Fibroblast of lung (primary cell): ENCODE measurements around the gene EQTN. TPM values are rescaled to one million over a fixed set of nuclear protein-coding genes. Genes with fewer than 3 reads are reported as not detected.

Experiments
- DNase-seq, 2 donors: peaks; one replicate each; pipeline versions ENCODE4 v3.0.0 to v3.0.0-alpha.2; 2010; ENCODE audit warnings: low read depth in 2 of 2
- H2AFZ ChIP-seq: 2 replicates; pipeline ENCODE4 v1.5.1; 2012; ENCODE audit warnings: low read length, control low read depth, inconsistent platforms
- H3K27ac ChIP-seq: 2 replicates; pipeline ENCODE4 v1.5.1; 2011; ENCODE audit warnings: low read length, control low read depth; ENCODE audit not compliant: insufficient read depth
- H3K27me3 ChIP-seq: 2 replicates; pipeline ENCODE4 v1.5.1; 2011; ENCODE audit warnings: mild to moderate bottlenecking, low read length; ENCODE audit not compliant: control insufficient read depth, insufficient read depth
- H3K36me3 ChIP-seq: 2 replicates; pipeline ENCODE4 v1.5.1; 2011; ENCODE audit warnings: low read length; ENCODE audit not compliant: control insufficient read depth, insufficient read depth
- H3K4me1 ChIP-seq: 2 replicates; pipeline ENCODE4 v1.5.1; 2011; ENCODE audit warnings: low read length; ENCODE audit not compliant: control insufficient read depth, insufficient read depth; ENCODE audit errors: extremely low read depth
- H3K4me2 ChIP-seq: 2 replicates; pipeline ENCODE4 v1.5.1; 2011; ENCODE audit warnings: low read length, control low read depth; ENCODE audit not compliant: insufficient read depth; ENCODE audit errors: extremely low read depth
- H3K4me3 ChIP-seq, 4 experiments: fragments of 200-600 bp in 1 of 4; sonication (generic) in 1 of 4; replicated peaks in 1 of 4; 2 replicates each; pipeline ENCODE4 v1.5.1; 2011 to 2016; ENCODE audit warnings: low read length in 4 of 4, low read depth in 3 of 4, mild to moderate bottlenecking in 3 of 4, control low read depth in 2 of 4, inconsistent platforms in 1 of 4, mixed read lengths in 1 of 4; ENCODE audit not compliant: insufficient read depth in 1 of 4; ENCODE audit errors: control extremely low read depth in 1 of 4
- H3K79me2 ChIP-seq: 2 replicates; pipeline ENCODE4 v1.5.1; 2012; ENCODE audit warnings: mild to moderate bottlenecking, low read length, inconsistent platforms; ENCODE audit not compliant: control insufficient read depth, insufficient read depth
- H3K9ac ChIP-seq: 2 replicates; pipeline ENCODE4 v1.5.1; 2011; ENCODE audit warnings: mild to moderate bottlenecking, low read length, control low read depth; ENCODE audit not compliant: insufficient read depth
- H3K9me3 ChIP-seq: 2 replicates; pipeline ENCODE4 v1.5.1; 2012; ENCODE audit warnings: low read depth, low read length; ENCODE audit not compliant: control insufficient read depth, insufficient read depth
- H4K20me1 ChIP-seq: 2 replicates; pipeline ENCODE4 v1.5.1; 2011; ENCODE audit warnings: low read length; ENCODE audit not compliant: control insufficient read depth, insufficient read depth; ENCODE audit errors: extremely low read depth
- EZH2 ChIP-seq: IDR thresholded peaks from 2 replicates; pipeline ENCODE4 v1.5.1; 2012; ENCODE audit warnings: low read length, control low read depth, mild to moderate bottlenecking; ENCODE audit errors: missing control alignments
- polyA plus RNA-seq, 2 donors: library from polyadenylated mRNA; depleted of rRNA in 1 of 2; stranded (reverse) in 1 of 2; unstranded in 1 of 2; fragments of >200 nt; gene quantifications; 2 replicates each; pipeline ENCODE4 v1.2.1, GENCODE V29; 2011 to 2012; ENCODE audit warnings: missing spikeins in 1 of 2
- total RNA-seq: library from RNA; depleted of rRNA; stranded (reverse); fragments of >200 nt; gene quantifications from 2 replicates; pipeline ENCODE4 v1.2.1, GENCODE V29; 2014
- TF ChIP-seq, protein P1 (sequence below), 2 donors: IDR thresholded peaks in 1 of 2; conservative IDR thresholded peaks in 1 of 2; 1 replicate in 1 of 2; 2 replicates in 1 of 2; pipeline ENCODE4 v1.5.1; 2011 to 2012; ENCODE audit warnings: low read length in 2 of 2, control low read depth in 1 of 2, inconsistent platforms in 1 of 2, low read depth in 1 of 2, mild to moderate bottlenecking in 1 of 2

Gene EQTN
- total and polyA plus RNA-seq, 2 donors (not counting 1 experiment from before 2014, with no cell fraction given), result not detected

- no peak for TF ChIP-seq EZH2
- TF ChIP-seq, protein P1, sequence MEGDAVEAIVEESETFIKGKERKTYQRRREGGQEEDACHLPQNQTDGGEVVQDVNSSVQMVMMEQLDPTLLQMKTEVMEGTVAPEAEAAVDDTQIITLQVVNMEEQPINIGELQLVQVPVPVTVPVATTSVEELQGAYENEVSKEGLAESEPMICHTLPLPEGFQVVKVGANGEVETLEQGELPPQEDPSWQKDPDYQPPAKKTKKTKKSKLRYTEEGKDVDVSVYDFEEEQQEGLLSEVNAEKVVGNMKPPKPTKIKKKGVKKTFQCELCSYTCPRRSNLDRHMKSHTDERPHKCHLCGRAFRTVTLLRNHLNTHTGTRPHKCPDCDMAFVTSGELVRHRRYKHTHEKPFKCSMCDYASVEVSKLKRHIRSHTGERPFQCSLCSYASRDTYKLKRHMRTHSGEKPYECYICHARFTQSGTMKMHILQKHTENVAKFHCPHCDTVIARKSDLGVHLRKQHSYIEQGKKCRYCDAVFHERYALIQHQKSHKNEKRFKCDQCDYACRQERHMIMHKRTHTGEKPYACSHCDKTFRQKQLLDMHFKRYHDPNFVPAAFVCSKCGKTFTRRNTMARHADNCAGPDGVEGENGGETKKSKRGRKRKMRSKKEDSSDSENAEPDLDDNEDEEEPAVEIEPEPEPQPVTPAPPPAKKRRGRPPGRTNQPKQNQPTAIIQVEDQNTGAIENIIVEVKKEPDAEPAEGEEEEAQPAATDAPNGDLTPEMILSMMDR (conservative IDR thresholded peaks at IDR 0.05 in 1 of 2, IDR thresholded peaks at IDR 0.05 in 1 of 2; ENCODE audit: low read depth in 1 of 2, low read length in 2 of 2), result no peak
- Histone ChIP-seq H3K9me3 (no peaks in the 10 kb centered on the region), H3K9ac (no peak overlapping the region), H3K27ac (no peak overlapping the region), H4K20me1 (no peaks in the 10 kb centered on the region), H2AFZ (no peak overlapping the region), H3K4me1 (no peaks in the 10 kb centered on the region), H3K36me3 (no peaks in the 10 kb centered on the region), H3K4me2 (no peak overlapping the region), H3K27me3 (peaks cover 2% of the 10 kb centered on the region), H3K4me3 (no peak overlapping the region), H3K79me2 (no peaks in the 10 kb centered on the region)
- DNase-seq, result no peak
These were observed 39.9 kb upstream of the EQTN start for GRCh38 chr9:27336829-27337228.

GRCh38 chr9:27336126-27336525 is 39.2 kb upstream of the EQTN start:
- no peak for DNase-seq
- H3K79me2 ChIP-seq, result no peaks in the 10 kb centered on the region
- H3K9me3 ChIP-seq, result no peaks in the 10 kb centered on the region
- peaks cover 2% of the 10 kb centered on the region for H3K27me3 ChIP-seq
- no peaks in the 10 kb centered on the region for H3K36me3 ChIP-seq
- H2AFZ ChIP-seq, result no peak overlapping the region
- TF ChIP-seq EZH2, result no peak
- TF ChIP-seq, protein P1 (conservative IDR thresholded peaks at IDR 0.05 in 1 of 2, IDR thresholded peaks at IDR 0.05 in 1 of 2; ENCODE audit: low read depth in 1 of 2, low read length in 2 of 2), result no peak
- H3K4me1 ChIP-seq, result no peaks in the 10 kb centered on the region
- no peaks in the 10 kb centered on the region for H4K20me1 ChIP-seq
- no peak overlapping the region for H3K27ac ChIP-seq
- H3K4me3 ChIP-seq, result no peak overlapping the region
- H3K4me2 ChIP-seq, result no peak overlapping the region
- H3K9ac ChIP-seq, result no peak overlapping the region

DNA sequence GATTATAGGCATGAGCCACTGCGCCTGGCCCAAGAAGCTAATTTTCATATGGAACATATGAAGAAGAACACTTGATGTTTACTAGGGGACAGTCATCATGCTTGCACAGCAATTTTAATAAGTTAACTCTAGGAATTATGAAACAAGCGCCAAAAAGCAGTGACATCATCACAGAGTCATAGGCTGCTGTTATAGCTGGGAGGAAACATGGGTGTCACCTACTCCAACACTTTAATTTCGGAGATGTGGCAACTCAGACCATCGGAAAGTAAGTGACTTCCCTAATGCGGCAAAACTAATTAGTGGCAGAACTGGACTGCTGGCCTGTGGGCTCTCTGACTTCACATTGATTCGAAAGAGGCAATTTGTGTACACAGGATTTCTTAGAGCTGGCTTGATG is 38.1 kb upstream of the EQTN start:
- H3K4me3 ChIP-seq, result no peak overlapping the region
- no peaks in the 10 kb centered on the region for H3K9me3 ChIP-seq
- H4K20me1 ChIP-seq, result no peaks in the 10 kb centered on the region
- H3K36me3 ChIP-seq, result no peaks in the 10 kb centered on the region
- H3K27me3 ChIP-seq, result peaks cover 2% of the 10 kb centered on the region
- H3K79me2 ChIP-seq, result no peaks in the 10 kb centered on the region
- no peak overlapping the region for H3K27ac ChIP-seq
- H3K9ac ChIP-seq, result no peak overlapping the region
- TF ChIP-seq, protein P1 (conservative IDR thresholded peaks at IDR 0.05 in 1 of 2, IDR thresholded peaks at IDR 0.05 in 1 of 2; ENCODE audit: low read depth in 1 of 2, low read length in 2 of 2), result no peak
- no peak for TF ChIP-seq EZH2
- DNase-seq, result no peak
- no peak overlapping the region for H3K4me2 ChIP-seq
- no peaks in the 10 kb centered on the region for H3K4me1 ChIP-seq
- no peak overlapping the region for H2AFZ ChIP-seq
